Central memory CD4-positive, alpha-beta T cell (primary cell): Measurements from ENCODE around the gene UTP14C.
A peak's percentile ranks its signal among the peaks of the same experiment; 100 is the strongest.
"Not testable (repeated sequence)": the region's sequence is repeated elsewhere in the genome, so short reads cannot be mapped to it uniquely, and the experiment has no call there.

Source experiments
- DNase-seq: peaks from one replicate; pipeline ENCODE4 v3.0.0; 2022

The UTP14C gene

GRCh38 chr13:52003541-52003940, 20.9 kb upstream of the UTP14C start:
- DNase-seq = no peak

DNA sequence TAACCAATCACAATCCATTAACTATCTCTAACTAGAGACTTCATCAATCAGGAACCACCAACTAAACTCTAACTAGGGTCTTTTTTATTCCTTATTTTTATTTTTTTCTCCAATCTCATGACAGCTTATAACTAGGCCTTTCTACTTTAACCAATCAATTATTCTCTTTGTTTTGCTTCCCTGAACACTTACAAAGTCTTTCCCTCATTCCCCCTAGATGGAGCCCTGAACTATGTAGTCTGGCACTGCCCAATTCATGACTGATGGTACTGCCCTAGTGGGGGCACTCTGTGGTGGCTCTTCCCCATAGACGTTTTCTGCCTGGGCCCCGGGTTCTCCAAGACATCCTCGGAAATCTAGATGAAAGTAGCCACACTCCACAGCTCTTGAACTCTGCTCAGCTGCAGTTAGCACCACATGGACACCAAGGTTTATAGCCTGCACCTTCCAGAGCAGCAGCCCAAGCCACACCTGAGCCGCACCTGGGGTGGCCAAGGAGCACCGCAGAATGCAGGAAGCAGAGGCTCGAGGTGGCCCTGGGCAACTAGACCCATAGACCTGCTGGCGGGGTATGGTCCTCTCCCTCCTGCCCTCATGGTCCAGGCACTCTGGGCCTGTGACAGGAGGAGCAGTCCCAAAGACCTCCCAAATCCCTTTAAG, 19.9 kb upstream of the UTP14C start:
- DNase-seq = no peak

DNA sequence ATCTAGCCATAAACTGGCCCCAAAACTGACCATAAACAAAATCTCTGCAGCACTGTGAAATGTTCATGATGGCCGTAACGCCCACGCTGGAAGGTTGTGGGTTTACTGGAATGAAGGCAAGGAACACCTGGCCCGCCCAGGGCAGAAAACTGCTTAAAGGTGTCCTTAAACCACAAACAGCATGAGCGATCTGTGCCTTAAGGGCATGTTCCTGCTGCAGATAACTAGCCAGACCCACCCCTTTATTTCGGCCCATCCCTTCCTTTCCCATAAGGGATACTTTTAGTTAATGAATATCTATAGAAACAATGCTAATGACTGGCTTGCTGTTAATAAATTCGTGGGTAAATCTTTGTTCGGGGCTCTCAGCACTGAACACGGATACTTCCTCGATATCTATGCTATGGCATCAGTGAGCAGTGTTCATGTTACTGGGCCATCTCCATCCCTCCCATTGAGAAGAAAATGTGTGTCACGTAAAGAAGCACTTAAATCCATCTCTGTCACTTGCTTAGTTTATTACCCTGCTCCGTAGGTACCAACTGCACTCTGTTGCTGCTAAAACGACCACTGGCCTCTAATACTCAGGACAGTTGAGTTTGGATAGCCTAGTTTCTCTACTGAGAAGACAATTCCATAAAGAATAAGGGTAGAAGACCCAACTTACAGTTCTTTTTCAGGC, 18.5 kb upstream of the UTP14C start:
- no peak for DNase-seq

GRCh38 chr13:52006523-52007245, 17.8 kb upstream of the UTP14C start:
- no peak for DNase-seq

DNA sequence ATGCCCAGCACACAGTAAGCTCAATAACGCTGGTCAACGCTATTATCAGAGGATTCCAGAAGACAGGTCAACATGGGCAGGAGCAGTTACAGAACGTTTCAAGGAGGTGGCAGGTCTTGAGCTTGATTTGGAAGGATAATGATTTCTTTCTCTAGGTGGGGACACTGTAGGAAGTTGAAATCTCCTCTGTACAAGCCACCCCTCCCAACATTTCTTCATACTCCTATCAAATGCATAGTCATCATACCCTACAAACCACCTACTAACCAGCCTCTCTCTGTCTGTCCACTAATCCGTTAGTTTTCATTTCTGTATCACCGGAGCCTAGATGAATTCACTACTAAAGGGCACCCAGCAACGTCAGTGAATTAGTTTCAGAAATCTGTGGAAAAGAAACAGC, 14.5 kb upstream of the UTP14C start:
- DNase-seq = no peak

DNA sequence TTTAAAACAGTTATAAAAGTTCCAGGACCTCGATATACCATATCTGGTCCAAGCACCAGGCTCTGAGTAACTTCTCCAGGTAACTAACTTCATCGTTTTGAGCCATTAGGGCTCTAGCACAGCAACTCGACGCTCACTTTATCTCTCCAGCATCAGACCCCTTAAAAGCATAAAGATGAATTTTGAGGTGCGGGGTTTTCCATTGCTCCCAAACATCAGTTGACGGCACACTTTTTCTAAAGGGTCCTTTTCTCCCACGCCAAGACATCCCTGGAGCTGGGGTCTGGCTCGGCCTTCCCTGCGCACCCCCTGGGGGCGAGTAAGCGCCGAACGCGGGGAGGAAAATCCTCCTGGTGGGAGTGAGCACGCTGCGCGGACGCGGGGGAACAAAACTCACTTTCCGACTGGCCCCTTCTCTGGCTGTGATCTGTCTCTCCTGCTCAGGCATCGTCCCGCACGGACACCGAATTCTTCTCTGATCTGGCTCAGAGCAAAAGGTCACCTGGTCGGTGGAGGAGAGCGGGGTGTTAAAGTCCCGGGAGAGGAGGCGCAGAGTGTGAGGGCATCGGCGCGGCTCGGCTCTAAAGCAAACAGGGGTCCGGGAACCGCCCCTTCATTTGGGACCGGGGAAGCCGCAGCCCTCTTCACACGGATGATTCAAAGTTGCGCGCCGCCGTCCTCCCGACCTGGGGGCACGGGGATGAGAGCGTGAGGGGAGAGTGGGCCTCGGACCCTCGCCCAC, 13.4 kb upstream of the UTP14C start, which contains the start of gene ATP7B:
Gene ATP7B, minus strand, starts transcription at position 561 of the 742 bp plus-strand sequence. Its CDS starts 113 bp downstream, at position 448.
- peak; percentile 5 for DNase-seq

- DNase-seq = peak; percentile 99
Measured at GRCh38 chr13:52011632-52012511, 12.6 kb upstream of the UTP14C start, which contains the start of gene ALG11. TSS of gene ALG11 (plus strand) at chr13:52012398. CDS start at chr13:52012419, 21 bp downstream.

- DNase-seq = no peak
Measured at GRCh38 chr13:52012512-52012836, 12.0 kb upstream of the UTP14C start.

- no peak for DNase-seq
Measured at GRCh38 chr13:52016296-52016695, 8.2 kb upstream of the UTP14C start.

DNA sequence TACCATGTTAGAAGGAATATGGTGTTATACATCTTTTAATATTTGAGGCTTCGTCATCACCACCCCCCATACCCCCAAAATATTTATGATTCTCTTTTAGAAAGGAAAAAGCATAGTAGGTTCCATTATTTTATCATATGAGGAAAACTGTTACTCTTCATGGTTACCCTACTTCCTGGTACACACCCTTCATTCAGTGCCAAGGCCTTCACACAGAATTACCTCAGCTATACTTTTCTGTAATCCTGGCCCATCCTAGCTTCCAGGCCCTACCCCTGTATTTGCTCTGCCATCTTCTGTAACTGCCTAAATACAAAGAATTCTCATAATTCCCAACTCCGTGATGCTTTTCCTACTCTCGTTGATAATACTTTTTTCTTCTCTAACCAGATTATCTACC, 4.3 kb upstream of the UTP14C start:
- DNase-seq = no peak

- no peak for DNase-seq
Measured at GRCh38 chr13:52022356-52022755, 2.1 kb upstream of the UTP14C start.

- DNase-seq = no peak
Measured at GRCh38 chr13:52025475-52026245, 1.2 kb downstream of the UTP14C start.

DNA sequence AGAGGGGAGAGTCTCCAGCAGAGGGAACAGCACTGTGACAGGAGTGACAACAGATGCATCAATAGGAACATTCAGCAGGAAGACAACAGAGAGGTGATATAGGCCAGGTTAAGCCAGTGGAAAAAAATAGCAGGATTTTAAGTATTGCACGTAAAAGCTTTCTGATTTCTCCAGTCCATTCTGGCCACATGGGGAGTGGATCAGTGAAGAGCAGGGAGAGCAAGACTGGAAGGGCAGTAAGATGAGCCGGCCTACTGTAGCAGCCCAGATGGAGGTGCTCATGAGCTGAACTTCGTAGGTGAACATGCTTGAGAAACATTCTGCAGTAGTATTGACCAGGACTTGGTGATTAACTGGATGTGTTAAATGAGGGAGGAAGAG, 1.7 kb downstream of the UTP14C start:
- no peak for DNase-seq

DNA sequence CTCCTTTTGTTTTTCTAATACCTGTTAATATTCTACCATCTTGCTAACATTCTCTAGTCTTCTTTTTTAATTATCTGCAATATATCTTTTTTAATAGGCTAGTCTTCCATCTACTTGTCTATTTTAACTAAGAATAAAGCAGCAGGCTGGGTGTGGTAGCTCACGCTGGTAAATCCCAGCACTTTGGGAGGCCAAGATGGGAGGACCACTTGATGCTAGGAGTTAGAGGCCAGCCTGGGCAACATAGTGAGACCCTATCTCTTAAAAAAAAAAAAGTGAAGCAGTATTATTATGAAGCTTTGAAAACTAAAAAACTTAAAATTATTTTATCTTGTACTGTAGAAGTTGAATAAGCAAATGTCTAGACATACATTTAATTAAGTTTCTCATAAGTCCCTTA, 3.3 kb downstream of the UTP14C start:
- no peak for DNase-seq

- DNase-seq = no peak
Measured at GRCh38 chr13:52029569-52029968, 5.1 kb downstream of the UTP14C start.

DNA sequence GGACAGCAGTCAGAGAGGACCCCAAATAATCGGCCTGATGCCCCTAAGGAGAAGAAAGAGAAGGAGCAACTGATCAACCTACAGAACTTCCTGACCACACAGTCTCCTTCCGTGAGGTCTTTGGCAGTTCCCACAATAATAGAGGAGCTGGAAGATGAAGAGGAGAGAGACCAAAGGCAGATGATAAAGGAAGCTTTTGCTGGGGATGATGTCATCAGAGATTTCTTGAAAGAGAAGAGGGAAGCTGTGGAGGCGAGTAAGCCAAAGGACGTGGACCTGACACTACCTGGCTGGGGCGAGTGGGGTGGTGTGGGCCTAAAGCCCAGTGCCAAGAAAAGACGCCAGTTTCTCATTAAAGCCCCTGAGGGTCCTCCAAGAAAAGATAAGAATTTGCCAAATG, 5.9 kb downstream of the UTP14C start:
- DNase-seq = not testable (repeated sequence)

GRCh38 chr13:52033039-52033438, 8.5 kb downstream of the UTP14C start:
- no peak for DNase-seq

- no peak for DNase-seq
Measured at GRCh38 chr13:52034616-52035226, 10.2 kb downstream of the UTP14C start.

GRCh38 chr13:52036037-52036436, 11.5 kb downstream of the UTP14C start:
- no peak for DNase-seq

DNA sequence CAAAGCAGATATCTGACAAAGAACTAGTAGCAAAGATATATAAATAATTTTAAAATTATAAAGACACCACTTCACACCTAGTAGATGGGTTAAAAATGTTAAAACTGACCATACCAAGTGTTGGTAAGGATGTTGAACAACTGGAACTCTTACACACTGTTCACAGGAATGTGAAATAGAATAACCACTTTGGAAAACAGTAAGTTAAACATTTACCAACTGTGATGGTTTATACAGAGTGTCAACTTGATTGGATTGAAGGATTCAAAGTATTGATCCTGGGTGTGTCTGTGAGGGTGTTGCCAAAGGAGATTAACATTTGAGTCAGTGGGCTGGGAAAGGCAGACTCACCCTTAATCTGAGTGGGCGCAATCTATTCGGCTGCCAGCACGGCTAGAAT, 19.2 kb downstream of the UTP14C start:
- DNase-seq = no peak

- DNase-seq = no peak
Measured at GRCh38 chr13:52047463-52047862, 23.0 kb downstream of the UTP14C start.
